ENCODE data around the gene ACTL7B.

DNA sequence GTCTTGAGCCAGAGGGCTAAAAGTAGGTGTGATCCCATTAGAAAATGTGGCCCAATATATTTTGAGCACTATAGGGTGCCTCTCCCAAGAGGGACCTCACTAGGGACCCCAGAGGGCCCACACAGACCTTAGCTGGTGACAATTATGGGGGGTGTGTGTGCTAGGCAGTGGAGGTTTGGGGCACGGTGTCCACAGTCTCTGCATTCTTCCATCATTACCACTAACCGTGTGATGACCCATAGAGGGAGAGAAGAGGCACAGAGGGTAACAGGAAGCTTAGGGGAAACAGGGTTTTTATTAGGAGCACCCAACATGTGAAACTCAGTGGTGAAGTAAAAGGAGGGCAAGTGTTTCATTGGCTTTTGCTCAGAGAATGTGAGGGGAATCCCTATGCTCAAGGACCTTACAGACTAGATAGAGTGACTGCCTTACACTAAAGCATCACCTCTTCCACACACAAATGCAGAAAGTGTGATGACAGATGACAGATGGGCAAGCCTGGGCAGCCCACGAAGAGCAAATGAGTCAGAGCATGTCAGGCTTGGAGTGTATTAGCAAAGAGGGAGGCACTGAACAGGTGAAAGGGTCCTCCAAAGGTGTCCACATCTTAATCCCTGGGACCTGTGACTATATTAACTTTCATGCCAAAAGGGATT is 3.8 kb upstream of the ACTL7B start:
- TF ChIP-seq EZH2 (IDR thresholded peaks at IDR 0.05; ENCODE audit: insufficient read depth, low read length), result no peak
- TF ChIP-seq, protein P1, sequence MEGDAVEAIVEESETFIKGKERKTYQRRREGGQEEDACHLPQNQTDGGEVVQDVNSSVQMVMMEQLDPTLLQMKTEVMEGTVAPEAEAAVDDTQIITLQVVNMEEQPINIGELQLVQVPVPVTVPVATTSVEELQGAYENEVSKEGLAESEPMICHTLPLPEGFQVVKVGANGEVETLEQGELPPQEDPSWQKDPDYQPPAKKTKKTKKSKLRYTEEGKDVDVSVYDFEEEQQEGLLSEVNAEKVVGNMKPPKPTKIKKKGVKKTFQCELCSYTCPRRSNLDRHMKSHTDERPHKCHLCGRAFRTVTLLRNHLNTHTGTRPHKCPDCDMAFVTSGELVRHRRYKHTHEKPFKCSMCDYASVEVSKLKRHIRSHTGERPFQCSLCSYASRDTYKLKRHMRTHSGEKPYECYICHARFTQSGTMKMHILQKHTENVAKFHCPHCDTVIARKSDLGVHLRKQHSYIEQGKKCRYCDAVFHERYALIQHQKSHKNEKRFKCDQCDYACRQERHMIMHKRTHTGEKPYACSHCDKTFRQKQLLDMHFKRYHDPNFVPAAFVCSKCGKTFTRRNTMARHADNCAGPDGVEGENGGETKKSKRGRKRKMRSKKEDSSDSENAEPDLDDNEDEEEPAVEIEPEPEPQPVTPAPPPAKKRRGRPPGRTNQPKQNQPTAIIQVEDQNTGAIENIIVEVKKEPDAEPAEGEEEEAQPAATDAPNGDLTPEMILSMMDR (IDR thresholded peaks at IDR 0.05; ENCODE audit: insufficient read depth, low read depth, low read length), result no peak
